A673 (cell line): ENCODE results near the gene MLH3.

Experiments used
- CTCF ChIP-seq: fragments of 300-800, 200-600 bp; sonication (generic); conservative IDR thresholded peaks from 2 replicates; pipeline ENCODE4 v1.5.1; 2017; ENCODE audit warnings: low read depth, mild to moderate bottlenecking, antibody characterized with exemption, low read length, moderate library complexity, mixed read lengths
- EZH2 ChIP-seq: fragments of 200-600 bp; sonication (generic); IDR thresholded peaks from 2 replicates; pipeline ENCODE4 v1.6.1; 2017; ENCODE audit warnings: borderline replicate concordance, low read depth, mild to moderate bottlenecking, mixed read lengths, antibody characterized with exemption, low read length; ENCODE audit not compliant: poor library complexity, severe bottlenecking

- TF ChIP-seq CTCF (no peak), EZH2 (no peak)
These were observed 15.9 kb upstream of the MLH3 start for GRCh38 chr14:75067212-75067611.
